NCI-H1694 treated with DMSO at 0.1 percent for 48 hours (cell line): ENCODE measurements around the gene RBMS1.

Experiments
- DNase-seq: peaks from one replicate; lab custom pipeline; 2025; lab: John Stamatoyannopoulos, UW

RBMS1 gene

GRCh38 chr2:160408173-160408958, 85.2 kb downstream of the RBMS1 start:
- DNase-seq = no peak

- no peak for DNase-seq
These were observed 86.0 kb downstream of the RBMS1 start for GRCh38 chr2:160407393-160408172.

- no peak for DNase-seq
These were observed 86.8 kb downstream of the RBMS1 start for GRCh38 chr2:160406591-160407392.

GRCh38 chr2:160405077-160405867, 88.3 kb downstream of the RBMS1 start:
- DNase-seq = no peak

GRCh38 chr2:160402997-160403979, 90.3 kb downstream of the RBMS1 start:
- no peak for DNase-seq

- no peak for DNase-seq
These were observed 91.1 kb downstream of the RBMS1 start for GRCh38 chr2:160402501-160402900.

- no peak for DNase-seq
These were observed 91.7 kb downstream of the RBMS1 start for GRCh38 chr2:160401895-160402294.

GRCh38 chr2:160399880-160400279, 93.7 kb downstream of the RBMS1 start:
- no peak for DNase-seq

GRCh38 chr2:160397530-160397865, 96.1 kb downstream of the RBMS1 start:
- DNase-seq = no peak

- no peak for DNase-seq
These were observed 99.5 kb downstream of the RBMS1 start for GRCh38 chr2:160394153-160394552.

GRCh38 chr2:160392201-160392600, 101.4 kb downstream of the RBMS1 start:
- no peak for DNase-seq

GRCh38 chr2:160390544-160391455, 102.8 kb downstream of the RBMS1 start:
- DNase-seq = no peak

GRCh38 chr2:160389875-160390274, 103.7 kb downstream of the RBMS1 start:
- no peak for DNase-seq

- DNase-seq = no peak
These were observed 104.9 kb downstream of the RBMS1 start for GRCh38 chr2:160388464-160389263.

GRCh38 chr2:160387558-160388262, 105.9 kb downstream of the RBMS1 start:
- DNase-seq = no peak

- DNase-seq = no peak
These were observed 108.8 kb downstream of the RBMS1 start for GRCh38 chr2:160384791-160385190.

GRCh38 chr2:160381425-160381951, 112.1 kb downstream of the RBMS1 start:
- DNase-seq = no peak

GRCh38 chr2:160380611-160381010, 113.0 kb downstream of the RBMS1 start:
- DNase-seq = no peak
